Retinal pigment epithelial cell (primary cell): ENCODE results near the gene KCNG4.

ENCODE experiments used
- DNase-seq: peaks from one replicate; pipeline ENCODE4 v3.0.0-alpha.2; 2010; ENCODE audit warnings: low read depth
- H3K4me3 ChIP-seq: 2 replicates; pipeline ENCODE4 v1.5.1; 2011; ENCODE audit warnings: mild to moderate bottlenecking, low read length, control low read depth, moderate library complexity
- TF ChIP-seq, protein P1 (sequence below): conservative IDR thresholded peaks from 2 replicates; pipeline ENCODE4 v1.5.1; 2011; ENCODE audit warnings: low read depth, low read length, control low read depth, inconsistent platforms

The KCNG4 gene

DNA sequence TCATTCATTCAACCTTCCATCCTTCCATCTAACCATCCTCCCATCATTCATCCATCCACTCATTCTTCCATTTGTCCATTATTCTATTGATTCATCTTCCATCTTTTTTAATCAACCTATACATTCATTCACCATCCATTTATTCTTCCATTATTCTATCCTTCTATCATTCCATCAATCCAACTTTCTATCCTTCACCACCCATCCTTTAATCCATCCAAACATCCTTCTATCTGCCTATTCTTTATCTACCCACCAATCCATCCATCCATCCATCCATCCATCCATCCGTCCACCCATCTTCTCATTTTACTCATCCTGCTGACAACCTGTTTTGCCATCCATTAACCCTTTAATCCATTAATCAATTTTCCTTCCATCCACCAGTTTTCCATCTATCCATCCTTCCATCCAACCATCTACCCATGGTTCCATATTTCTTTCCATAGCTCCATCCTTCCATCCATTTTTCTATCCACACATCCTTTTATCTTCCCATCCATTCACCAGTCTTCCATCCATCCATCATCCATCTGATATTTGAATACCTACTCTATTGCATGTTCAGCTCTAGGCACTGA lies 33.0 kb upstream of the KCNG4 start:
- no peak for DNase-seq
- TF ChIP-seq, protein P1, sequence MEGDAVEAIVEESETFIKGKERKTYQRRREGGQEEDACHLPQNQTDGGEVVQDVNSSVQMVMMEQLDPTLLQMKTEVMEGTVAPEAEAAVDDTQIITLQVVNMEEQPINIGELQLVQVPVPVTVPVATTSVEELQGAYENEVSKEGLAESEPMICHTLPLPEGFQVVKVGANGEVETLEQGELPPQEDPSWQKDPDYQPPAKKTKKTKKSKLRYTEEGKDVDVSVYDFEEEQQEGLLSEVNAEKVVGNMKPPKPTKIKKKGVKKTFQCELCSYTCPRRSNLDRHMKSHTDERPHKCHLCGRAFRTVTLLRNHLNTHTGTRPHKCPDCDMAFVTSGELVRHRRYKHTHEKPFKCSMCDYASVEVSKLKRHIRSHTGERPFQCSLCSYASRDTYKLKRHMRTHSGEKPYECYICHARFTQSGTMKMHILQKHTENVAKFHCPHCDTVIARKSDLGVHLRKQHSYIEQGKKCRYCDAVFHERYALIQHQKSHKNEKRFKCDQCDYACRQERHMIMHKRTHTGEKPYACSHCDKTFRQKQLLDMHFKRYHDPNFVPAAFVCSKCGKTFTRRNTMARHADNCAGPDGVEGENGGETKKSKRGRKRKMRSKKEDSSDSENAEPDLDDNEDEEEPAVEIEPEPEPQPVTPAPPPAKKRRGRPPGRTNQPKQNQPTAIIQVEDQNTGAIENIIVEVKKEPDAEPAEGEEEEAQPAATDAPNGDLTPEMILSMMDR = no peak
- no peak overlapping the region for H3K4me3 ChIP-seq

DNA sequence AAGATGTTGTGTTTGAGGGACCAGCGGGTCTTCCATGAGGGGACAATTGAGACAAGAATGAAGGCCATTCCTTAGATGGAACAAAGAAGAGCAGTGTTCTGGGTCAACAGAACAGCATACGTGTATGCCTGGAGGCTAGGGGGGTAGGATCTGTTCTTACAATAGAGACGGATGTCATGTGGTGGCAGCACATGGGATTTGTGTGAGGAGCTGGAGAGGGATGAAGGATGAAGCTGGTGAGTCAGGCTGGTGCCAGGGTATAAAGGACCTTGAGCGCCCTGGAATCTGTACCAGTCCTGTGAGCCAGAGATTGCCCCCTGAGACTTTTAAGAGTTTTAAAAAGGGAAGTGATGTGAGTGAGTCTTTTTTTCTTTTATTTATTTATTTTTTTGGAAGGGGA lies 32.1 kb upstream of the KCNG4 start:
- no peak overlapping the region for H3K4me3 ChIP-seq
- TF ChIP-seq, protein P1 = no peak
- DNase-seq = peak; percentile 36

DNA sequence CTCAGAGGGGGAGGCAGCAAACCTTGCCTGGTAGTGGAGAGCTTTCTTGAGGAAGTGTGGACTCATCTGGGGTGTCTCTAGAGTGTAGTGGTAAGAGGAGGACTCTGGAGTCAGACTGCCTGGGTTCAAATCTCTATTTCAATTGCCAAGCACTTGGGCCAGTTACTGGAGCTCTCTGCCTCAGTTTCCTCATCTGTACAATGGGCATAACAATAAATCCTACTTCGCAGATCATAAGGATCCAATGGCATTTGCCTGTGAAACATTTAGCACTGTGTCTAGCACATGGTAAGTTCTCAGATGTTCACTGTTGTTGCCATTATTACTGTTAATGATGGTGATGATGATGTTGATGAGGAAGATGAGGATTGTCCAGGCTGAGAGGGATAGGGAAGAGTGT lies 31.2 kb upstream of the KCNG4 start:
- TF ChIP-seq, protein P1 = no peak
- no peak overlapping the region for H3K4me3 ChIP-seq
- no peak for DNase-seq

DNA sequence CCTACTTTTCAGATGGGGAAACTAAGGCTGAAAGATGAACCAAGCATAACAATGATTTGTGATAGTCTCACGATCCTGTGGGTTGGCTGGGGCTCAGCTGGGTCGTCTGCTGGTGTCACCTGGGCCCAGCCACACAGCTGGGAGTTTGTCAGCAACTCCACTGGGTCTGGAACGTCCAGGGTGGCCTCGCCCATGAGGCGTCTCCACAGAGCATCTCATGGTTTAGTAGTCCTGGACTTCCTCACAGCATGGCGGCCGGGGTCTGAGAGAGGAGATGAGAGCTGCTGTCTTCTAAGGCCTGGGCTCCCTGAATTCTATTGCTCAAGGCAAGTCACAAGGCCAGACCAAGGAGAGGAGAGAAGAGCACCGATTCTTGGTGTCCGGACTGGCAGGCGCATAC lies 30.7 kb upstream of the KCNG4 start:
- H3K4me3 ChIP-seq = no peak overlapping the region
- TF ChIP-seq, protein P1 = no peak
- no peak for DNase-seq

DNA sequence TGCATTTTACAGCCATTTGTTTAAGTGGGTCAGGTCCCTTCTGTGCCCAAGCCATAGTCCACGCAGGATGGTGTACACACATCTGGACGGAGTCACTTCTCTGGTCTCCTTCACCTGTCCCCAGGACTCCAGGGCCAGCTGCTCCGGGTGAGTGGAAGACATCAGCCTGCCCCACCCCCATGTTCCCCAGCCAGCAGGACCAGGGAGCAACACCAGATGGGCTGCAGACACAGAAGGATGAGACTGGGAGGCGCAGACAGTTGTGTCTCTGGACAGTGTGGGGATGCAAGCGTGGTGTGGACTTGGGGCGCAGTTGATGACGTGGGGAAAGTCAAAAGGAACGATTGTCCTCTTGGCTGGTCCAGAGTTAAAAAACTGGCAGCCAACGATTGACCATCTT lies 30.3 kb upstream of the KCNG4 start:
- TF ChIP-seq, protein P1 = no peak
- DNase-seq = no peak
- no peak overlapping the region for H3K4me3 ChIP-seq

DNA sequence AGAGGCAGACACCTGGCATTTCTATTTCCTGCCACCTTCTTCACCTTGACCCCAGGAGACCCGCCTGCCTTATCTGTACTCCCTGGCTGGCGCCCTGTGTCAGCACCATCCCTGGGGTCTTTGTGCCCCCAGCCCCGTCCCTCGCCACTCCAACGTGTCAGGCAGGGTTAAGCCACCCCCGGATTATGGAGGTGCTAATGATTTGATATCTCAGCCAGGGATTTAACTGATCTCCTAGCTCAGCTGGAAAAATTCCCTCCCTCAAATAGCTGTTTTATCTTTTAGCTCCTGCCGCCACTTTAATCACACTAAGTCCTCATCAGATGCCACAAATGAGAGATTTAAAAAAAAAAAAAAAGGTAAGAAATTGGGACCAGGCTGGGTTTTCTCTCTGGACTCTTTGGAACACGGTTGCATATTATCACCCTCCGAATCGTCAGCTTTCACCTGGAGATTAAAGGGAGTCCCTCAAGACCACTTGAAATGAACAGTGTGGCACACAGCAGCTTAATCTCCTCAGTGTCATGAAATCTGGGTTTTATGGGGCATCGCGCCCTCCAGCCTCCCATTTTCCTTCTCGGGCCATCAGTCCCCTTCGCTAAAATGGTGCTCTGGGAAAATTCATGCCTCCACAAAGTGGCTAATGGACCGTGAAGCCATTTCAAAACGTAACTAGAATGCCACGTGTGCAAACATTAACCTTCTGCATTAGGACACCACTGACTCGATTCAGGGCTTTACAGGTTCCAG lies 28.7 kb upstream of the KCNG4 start:
- no peak overlapping the region for H3K4me3 ChIP-seq
- TF ChIP-seq, protein P1 = no peak
- no peak for DNase-seq

DNA sequence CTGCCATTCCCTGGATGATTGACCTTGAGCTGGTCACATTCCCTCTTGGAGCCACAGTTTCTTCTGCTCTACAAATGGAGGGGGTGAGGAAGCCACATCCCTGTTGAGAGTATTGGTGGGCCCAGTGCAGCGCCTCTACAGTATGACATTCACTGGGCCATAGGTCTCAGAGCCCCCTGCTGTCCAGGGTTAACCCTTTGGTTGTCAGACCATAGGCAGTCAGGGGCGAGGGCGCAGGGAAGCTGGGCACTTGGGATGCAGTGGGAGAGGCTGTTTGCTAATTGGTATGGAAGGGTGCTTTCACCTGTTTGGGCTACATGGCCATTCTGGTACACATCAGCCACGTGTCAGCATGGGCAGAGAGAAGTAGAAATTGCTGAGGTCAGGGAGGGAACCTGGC lies 27.6 kb upstream of the KCNG4 start:
- TF ChIP-seq, protein P1 = no peak
- DNase-seq = no peak
- H3K4me3 ChIP-seq = no peak overlapping the region
